Activated CD8-positive, alpha-beta T cell treated with anti-CD3 and anti-CD28 coated beads, Interleukin-2, amount 10 ng/mL, durations not matched to agents 7 days and 5 days (primary cell): Measurements from ENCODE around the gene MAP4K1. TPM values are rescaled to one million over a fixed set of nuclear protein-coding genes. Genes with fewer than 3 reads are reported as not detected.
"Not testable (repeated sequence)": the region's sequence is repeated elsewhere in the genome, so short reads cannot be mapped to it uniquely, and the experiment has no call there.

Source experiments
- ATAC-seq: fragments of 150-1000 bp; cut with Tn5 transposase; one replicate; pipeline ENCODE4 v1.10.0; 2021; ENCODE audit warnings: moderate library complexity
- CTCF ChIA-PET: fragments of 350-600 bp; sonication (Branson Sonifier 250); formaldehyde crosslinking; loops from one replicate; lab custom pipeline; 2021; ENCODE audit warnings: antibody characterized with exemption; lab: Charles Lee
- POLR2A ChIA-PET: fragments of 350-600 bp; sonication (Branson Sonifier 250); formaldehyde crosslinking; loops from one replicate; lab custom pipeline; 2021; ENCODE audit warnings: antibody characterized with exemption; lab: Charles Lee
- DNase-seq: peaks from one replicate; pipeline ENCODE4 v3.0.0-alpha.2; 2020
- H3K27ac Mint-ChIP-seq: one replicate; pipeline ENCODE4 v1.8.0; 2021; ENCODE audit warnings: mild to moderate bottlenecking, mixed read lengths
- H3K27me3 Mint-ChIP-seq: one replicate; pipeline ENCODE4 v1.8.0; 2021; ENCODE audit warnings: low read depth, mixed read lengths
- H3K36me3 Mint-ChIP-seq: one replicate; pipeline ENCODE4 v1.8.0; 2021; ENCODE audit warnings: low read depth, mixed read lengths
- H3K4me1 Mint-ChIP-seq: one replicate; pipeline ENCODE4 v1.8.0; 2021; ENCODE audit warnings: low read depth, mixed read lengths
- H3K4me3 Mint-ChIP-seq: one replicate; pipeline ENCODE4 v1.8.0; 2021; ENCODE audit warnings: mild to moderate bottlenecking, mixed read lengths
- H3K9me3 Mint-ChIP-seq: one replicate; pipeline ENCODE4 v1.8.0; 2022; ENCODE audit warnings: mixed read lengths; ENCODE audit not compliant: insufficient read depth
- total RNA-seq, 2 experiments: library from RNA; stranded (reverse); gene quantifications; one replicate each; pipeline ENCODE4 v1.2.3, GENCODE V29; 2021

Gene MAP4K1
- total RNA-seq, 2 experiments from 2014 or later = 259 to 269 TPM

DNA sequence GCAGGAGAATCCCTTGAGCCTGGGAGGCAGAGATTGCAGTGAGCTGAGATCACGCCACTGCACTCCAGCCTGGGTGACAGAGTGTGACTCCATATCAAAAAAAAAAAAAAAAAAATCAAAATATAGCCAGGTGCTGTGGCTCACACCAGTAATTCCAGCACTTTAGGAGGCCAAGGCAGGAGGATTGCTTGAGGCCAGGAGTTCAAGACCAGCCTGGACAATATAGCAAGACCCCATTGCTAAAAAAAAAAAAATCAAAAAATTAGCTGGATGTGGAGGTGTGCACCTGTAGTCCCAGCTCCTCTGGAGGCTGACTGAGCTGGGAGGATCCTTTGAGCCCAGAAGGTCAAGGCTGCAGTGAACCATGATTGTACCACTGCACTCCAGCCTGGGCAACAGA is 64.5 kb downstream of the MAP4K1 start:
- H3K4me3 Mint-ChIP-seq, H3K36me3 Mint-ChIP-seq, DNase-seq, H3K9me3 Mint-ChIP-seq, POLR2A ChIA-PET, ATAC-seq, H3K27ac Mint-ChIP-seq: not testable (repeated sequence)
- CTCF ChIA-PET = interaction anchor here (0.6 to 1.0 kb wide), 2 partner anchors 9 to 89 kb away, joined by 3 to 4 read pairs; no protein-coding TSS in a partner anchor
- Mint-ChIP-seq H3K27me3 (peaks cover 19% of the 10 kb centered on the region), H3K4me1 (peaks cover 30% of the 10 kb centered on the region)

DNA sequence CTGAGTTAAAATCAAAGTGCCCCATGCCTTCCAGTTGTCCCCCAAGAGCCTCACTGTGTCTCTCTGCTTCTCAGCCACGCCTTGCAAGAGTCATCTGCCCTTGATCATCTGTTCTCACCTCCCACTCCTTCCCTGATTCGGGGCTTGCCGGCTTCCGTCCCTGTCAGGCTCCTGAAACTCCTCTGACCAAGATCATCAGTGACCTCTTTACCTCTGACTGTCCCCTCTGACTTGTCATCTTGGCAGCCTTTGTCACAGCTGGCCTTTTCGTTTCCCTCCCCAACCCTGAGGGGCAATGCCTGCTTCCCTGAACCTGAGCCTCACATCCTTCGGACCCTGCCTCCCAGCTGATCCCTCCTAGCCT is 66.3 kb downstream of the MAP4K1 start:
- ATAC-seq (no peak), DNase-seq (no peak)
- Mint-ChIP-seq H3K4me3 (no peak overlapping the region), H3K27me3 (peaks cover 19% of the 10 kb centered on the region), H3K36me3 (no peaks in the 10 kb centered on the region), H3K27ac (no peak overlapping the region), H3K9me3 (no peaks in the 10 kb centered on the region), H3K4me1 (peaks cover 21% of the 10 kb centered on the region)
- CTCF ChIA-PET = interaction anchor here (0.6 to 1.4 kb wide), 4 partner anchors 66 to 83 kb away, joined by 3 to 6 read pairs (median 4); partner anchors contain the start of genes EIF3K and MAP4K1
- POLR2A ChIA-PET = interaction anchor here (0.6 to 1.3 kb wide), 2 partner anchors 11 to 102 kb away, joined by 3 read pairs; no protein-coding TSS in a partner anchor

DNA sequence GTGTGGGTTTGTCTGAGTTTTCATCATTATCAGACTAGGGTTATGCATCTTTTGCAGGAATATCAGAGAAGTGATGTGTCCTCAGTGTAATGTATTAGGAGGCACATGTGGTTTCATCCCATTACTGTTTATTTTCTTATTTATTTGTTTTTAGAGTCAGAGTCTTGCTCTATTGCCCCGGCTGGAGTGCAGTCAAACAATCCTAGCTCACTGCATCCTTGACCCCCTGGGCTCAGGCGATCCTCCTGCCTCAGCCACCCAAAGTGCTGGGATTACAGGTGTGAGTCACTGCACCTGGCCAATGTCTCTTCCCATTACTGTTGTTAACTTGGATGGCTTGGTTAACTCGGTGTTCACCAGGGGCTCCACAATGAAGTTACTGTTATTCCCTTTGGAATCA is 67.4 kb downstream of the MAP4K1 start:
- CTCF ChIA-PET = interaction anchor here (0.5 kb wide), 1 partner anchor 217 kb away, joined by 3 read pairs; no protein-coding TSS in a partner anchor
- no peak for ATAC-seq
- Mint-ChIP-seq H3K27ac (no peak overlapping the region), H3K9me3 (no peaks in the 10 kb centered on the region), H3K36me3 (no peaks in the 10 kb centered on the region), H3K4me3 (no peak overlapping the region), H3K4me1 (peaks cover 19% of the 10 kb centered on the region), H3K27me3 (peaks cover 16% of the 10 kb centered on the region)
- DNase-seq = no peak
- POLR2A ChIA-PET = no interaction called here

DNA sequence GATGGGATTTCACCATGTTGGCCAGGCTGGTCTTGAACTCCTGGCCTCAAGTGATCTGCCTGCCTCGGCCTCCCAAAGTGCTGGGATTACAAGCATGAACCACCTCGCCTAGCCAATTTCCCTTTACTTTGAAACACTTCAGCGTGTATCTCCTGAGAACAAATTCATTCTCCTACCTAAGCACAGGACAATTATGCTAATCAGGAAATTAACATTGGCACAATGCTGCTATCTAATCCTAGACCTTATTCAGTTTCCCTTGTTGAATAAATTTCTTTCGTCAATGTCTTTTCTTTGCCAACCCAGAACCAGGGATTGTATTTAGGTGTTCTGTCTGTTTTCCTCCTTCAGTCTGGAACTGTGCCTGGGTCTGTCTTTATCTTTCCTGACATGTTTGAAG is 67.8 kb downstream of the MAP4K1 start:
- DNase-seq (no peak), ATAC-seq (no peak)
- CTCF ChIA-PET = interaction anchor here (0.7 kb wide), 1 partner anchor 85 kb away, joined by 3 read pairs; no protein-coding TSS in a partner anchor
- Mint-ChIP-seq H3K27ac (no peak overlapping the region), H3K4me1 (peaks cover 20% of the 10 kb centered on the region), H3K36me3 (no peaks in the 10 kb centered on the region), H3K4me3 (no peak overlapping the region), H3K27me3 (peaks cover 15% of the 10 kb centered on the region), H3K9me3 (no peaks in the 10 kb centered on the region)
- POLR2A ChIA-PET = no interaction called here

DNA sequence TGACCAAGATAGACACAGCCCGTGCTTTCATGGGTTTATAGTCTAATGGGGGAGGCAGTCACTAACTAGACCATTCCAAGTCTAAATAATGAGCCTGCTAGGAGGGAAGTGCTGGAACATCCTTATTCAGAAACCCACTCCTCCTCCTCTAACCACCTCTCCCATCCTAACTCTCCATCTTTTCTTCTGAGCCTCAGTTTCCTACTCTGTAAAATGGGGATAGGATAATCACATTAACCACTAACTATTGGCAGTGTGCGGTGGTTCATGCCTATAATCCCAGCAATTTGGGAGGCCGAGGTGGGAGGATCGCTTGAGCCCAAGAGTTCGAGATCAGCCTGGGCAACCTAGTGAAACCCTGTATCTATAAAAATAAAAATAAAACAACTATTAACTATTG is 68.7 kb downstream of the MAP4K1 start:
- no peak overlapping the region for H3K27ac Mint-ChIP-seq
- H3K4me3 Mint-ChIP-seq = no peak overlapping the region
- peaks cover 23% of the 10 kb centered on the region for H3K4me1 Mint-ChIP-seq
- peaks cover 15% of the 10 kb centered on the region for H3K27me3 Mint-ChIP-seq
- DNase-seq (no peak), ATAC-seq (no peak)
- POLR2A ChIA-PET = no interaction called here
- CTCF ChIA-PET = interaction anchor here (0.7 kb wide), 1 partner anchor 85 kb away, joined by 3 read pairs; no protein-coding TSS in a partner anchor
- H3K36me3 Mint-ChIP-seq = no peaks in the 10 kb centered on the region
- no peaks in the 10 kb centered on the region for H3K9me3 Mint-ChIP-seq

DNA sequence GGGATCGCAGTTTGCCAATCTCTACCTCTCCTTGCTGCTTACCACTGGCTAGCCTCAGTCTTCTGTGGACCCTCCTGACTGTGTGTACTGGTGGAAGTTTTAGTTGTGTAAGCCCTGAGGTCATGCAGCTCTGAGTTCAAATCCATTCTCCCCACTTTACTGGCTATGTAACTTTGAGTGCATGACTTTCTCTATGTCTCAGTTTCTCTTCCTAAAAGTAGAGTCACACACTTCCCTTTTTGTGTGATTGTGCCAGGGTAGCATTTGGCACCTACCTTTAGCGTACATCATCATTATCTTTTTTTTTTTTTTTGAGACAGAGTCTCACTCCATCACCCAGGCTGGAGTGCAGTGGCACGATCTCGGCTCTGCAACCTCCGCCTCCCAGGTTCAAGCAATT is 70.3 kb downstream of the MAP4K1 start:
- Mint-ChIP-seq H3K27ac (no peak overlapping the region), H3K36me3 (no peaks in the 10 kb centered on the region), H3K4me1 (peaks cover 24% of the 10 kb centered on the region), H3K27me3 (peaks cover 15% of the 10 kb centered on the region), H3K9me3 (no peaks in the 10 kb centered on the region), H3K4me3 (no peak overlapping the region)
- no peak for DNase-seq
- ChIA-PET CTCF (interaction anchor here (1.3 kb wide), 1 partner anchor 87 kb away, joined by 4 read pairs; no protein-coding TSS in a partner anchor), POLR2A (no interaction called here)
- no peak for ATAC-seq

DNA sequence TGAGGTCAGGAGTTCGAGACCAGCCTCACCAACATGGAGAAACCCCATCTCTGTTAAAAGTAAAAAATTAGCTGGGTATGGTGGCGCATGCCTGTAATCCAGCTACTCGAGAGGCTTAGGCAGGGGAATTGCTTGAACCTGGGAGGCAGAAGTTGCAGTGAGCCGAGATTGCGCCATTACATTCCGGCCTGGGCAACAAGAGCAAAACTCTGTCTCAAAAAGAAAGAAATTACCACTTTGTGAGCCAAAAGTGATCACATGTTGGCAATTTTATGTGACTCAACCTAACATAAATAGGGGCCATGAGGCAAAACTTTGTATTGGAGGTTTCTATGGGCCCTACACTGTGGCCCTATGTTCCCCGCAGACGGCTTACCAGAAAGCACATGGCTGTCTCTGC is 72.2 kb downstream of the MAP4K1 start:
- no peak for ATAC-seq

DNA sequence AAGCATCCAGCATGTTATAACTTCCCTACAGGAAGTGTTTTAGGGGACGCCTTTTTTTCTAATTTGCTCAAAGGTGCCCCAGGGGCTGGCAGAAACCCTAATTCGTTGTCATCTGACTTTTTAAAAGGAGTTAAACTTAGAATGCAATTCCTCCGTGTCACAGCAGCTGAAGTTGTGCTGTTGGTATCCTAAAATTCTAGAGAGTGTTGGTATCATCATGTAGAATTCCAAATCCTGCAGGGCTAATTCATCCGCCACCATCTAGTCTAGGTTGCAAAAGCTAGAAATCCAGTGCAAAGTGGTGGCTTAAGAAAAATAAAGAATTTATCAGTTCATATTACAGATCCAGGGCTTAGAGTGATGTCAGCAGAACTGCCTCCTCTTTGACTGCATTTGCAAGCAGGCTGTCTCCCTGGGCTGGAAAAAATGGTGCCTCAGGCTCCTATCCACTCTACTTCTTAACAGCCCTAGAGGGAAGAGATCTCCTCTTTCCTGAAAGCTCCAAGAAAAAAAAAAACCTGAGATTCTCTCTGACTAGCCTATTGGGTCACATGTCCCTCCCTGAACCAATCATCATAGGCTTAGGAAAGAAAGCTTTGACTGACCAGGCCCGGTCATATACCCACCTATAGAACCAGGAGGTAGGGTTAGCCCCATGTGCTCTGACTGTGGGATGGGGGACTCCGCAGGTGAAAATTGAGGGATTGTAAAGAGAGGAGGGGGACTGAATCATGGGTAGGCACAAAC is 73.0 kb downstream of the MAP4K1 start:
- Mint-ChIP-seq H3K27me3 (peaks cover 3% of the 10 kb centered on the region), H3K9me3 (no peaks in the 10 kb centered on the region), H3K27ac (peak overlapping the region; percentile 51), H3K36me3 (peaks cover 1% of the 10 kb centered on the region), H3K4me1 (peaks cover 22% of the 10 kb centered on the region), H3K4me3 (no peak overlapping the region)
- ATAC-seq = no peak
- ChIA-PET CTCF (interaction anchor here (0.6 to 2.5 kb wide), 21 partner anchors 8 to 386 kb away, joined by 3 to 35 read pairs (median 4); partner anchors contain the start of genes ACTN4, EIF3K, FAM98C and MAP4K1), POLR2A (interaction anchor here (0.7 kb wide), 1 partner anchor 13 kb away, joined by 3 read pairs; no protein-coding TSS in a partner anchor)
- DNase-seq = no peak

More for the DNA sequence above, 72.2 kb downstream of the MAP4K1 start:
- POLR2A ChIA-PET = no interaction called here
- Mint-ChIP-seq H3K9me3 (no peaks in the 10 kb centered on the region), H3K4me1 (peaks cover 20% of the 10 kb centered on the region), H3K4me3 (no peak overlapping the region), H3K27ac (no peak overlapping the region), H3K27me3 (peaks cover 8% of the 10 kb centered on the region), H3K36me3 (no peaks in the 10 kb centered on the region)
- CTCF ChIA-PET = interaction anchor here (0.6 to 2.5 kb wide), 15 partner anchors 9 to 385 kb away, joined by 3 to 35 read pairs (median 7); partner anchors contain the start of genes ACTN4, EIF3K, FAM98C and MAP4K1
- DNase-seq = no peak

DNA sequence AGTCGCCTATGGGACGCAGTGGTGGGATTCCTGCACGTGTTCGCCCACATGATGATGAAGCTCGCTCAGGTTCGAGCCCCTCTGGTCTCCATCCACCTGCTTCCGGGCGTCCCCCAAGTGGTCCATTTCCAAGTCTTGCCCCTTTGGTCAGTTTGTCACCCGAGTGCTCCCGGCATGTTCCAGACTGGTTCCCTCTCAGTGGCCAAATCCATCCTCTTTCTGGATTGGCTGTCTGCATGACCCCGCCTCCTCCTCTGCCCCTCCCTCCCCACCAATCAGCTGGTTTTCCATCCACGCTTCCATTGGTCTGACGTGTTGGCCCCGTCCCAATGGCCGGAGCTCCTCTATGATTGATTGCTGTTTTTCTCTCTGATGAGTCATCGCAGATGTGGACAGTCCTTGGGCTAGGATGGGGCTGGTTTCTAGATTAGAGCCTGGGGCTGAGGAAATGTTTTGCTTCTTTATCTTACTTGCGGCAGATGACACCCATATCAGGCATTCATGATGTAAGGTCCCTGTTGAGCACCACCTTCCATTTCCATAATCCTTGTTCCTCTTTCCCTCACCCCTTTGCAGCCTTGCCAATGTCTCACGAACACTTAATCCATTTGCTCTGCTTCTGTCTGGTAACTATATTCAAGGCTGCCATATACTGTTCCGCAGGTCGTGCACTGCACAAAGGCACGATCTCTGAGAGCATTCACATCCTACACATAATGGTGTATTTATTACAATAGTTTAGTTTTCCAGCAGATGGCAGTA is 73.8 kb downstream of the MAP4K1 start:
- ChIA-PET CTCF (interaction anchor here (0.6 to 2.5 kb wide), 14 partner anchors 9 to 387 kb away, joined by 3 to 35 read pairs (median 6); partner anchors contain the start of genes EIF3K, FAM98C, MAP4K1 and MRPS12), POLR2A (interaction anchor here (0.7 kb wide), 1 partner anchor 14 kb away, joined by 3 read pairs; no protein-coding TSS in a partner anchor)
- peak overlapping the region; percentile 31 for H3K27ac Mint-ChIP-seq
- peaks cover 3% of the 10 kb centered on the region for H3K27me3 Mint-ChIP-seq
- H3K9me3 Mint-ChIP-seq = no peaks in the 10 kb centered on the region
- H3K4me3 Mint-ChIP-seq = no peak overlapping the region
- peaks cover 29% of the 10 kb centered on the region for H3K4me1 Mint-ChIP-seq
- ATAC-seq (peak; percentile 92), DNase-seq (peak; percentile 55)
- peaks cover 1% of the 10 kb centered on the region for H3K36me3 Mint-ChIP-seq

DNA sequence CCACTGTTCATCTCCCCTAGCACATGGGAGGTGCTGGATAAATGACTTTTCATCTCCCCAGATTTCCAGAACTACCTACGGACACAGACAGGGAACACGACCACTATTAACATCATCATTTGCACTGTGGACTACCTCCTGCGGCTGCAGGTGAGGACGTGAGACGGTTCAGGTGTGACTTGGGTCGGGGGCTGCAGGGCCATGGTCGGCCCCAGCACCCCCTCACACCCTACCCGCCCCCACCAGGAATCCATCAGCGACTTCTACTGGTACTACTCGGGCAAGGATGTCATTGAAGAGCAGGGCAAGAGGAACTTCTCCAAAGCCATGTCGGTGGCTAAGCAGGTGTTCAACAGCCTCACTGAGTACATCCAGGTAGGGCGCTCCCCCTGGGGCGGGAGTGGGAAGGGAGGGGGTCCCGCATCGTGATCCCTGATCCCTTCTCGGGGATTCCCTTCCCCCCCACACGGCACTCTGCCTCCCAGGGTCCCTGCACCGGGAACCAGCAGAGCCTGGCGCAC is 74.4 kb downstream of the MAP4K1 start:
- Mint-ChIP-seq H3K4me1 (peaks cover 36% of the 10 kb centered on the region), H3K36me3 (peaks cover 2% of the 10 kb centered on the region), H3K27ac (no peak overlapping the region), H3K27me3 (peaks cover 3% of the 10 kb centered on the region), H3K9me3 (no peaks in the 10 kb centered on the region), H3K4me3 (no peak overlapping the region)
- ChIA-PET POLR2A (no interaction called here), CTCF (interaction anchor here (0.6 to 2.5 kb wide), 6 partner anchors 14 to 94 kb away, joined by 3 to 35 read pairs (median 8); partner anchors contain the start of gene EIF3K)
- no peak for DNase-seq
- no peak for ATAC-seq

DNA sequence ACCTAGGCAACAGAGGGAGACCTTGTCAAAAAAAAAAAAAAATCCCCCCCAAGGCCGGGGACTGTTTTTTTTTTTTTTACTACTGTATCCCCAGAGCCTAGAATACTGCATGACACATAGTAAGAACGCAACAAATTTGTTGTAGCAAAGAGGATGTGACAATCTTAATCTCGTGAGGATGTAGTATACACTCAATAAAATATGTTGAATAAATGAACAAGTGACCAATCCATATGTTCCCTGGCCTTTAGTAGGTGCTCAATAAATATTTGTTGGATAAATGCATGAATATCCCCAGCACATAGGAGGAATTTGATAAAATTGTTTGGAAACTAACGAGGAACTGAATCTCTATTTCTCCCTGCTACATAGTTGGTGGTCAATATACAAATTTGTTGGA is 75.7 kb downstream of the MAP4K1 start:
- Mint-ChIP-seq H3K4me1 (peaks cover 49% of the 10 kb centered on the region), H3K4me3 (no peak overlapping the region), H3K27ac (no peak overlapping the region), H3K27me3 (peaks cover 3% of the 10 kb centered on the region), H3K9me3 (peaks cover 3% of the 10 kb centered on the region), H3K36me3 (peaks cover 7% of the 10 kb centered on the region)
- DNase-seq = no peak
- POLR2A ChIA-PET = no interaction called here
- CTCF ChIA-PET = no interaction called here
- ATAC-seq = no peak
